NCI-H1436 treated with DMSO at 0.1 percent for 48 hours (cell line): ENCODE measurements around the gene ANTXR2.
"Not testable (repeated sequence)": the region's sequence is repeated elsewhere in the genome, so short reads cannot be mapped to it uniquely, and the experiment has no call there.

Source experiments
- DNase-seq: peaks from one replicate; lab custom pipeline; 2025; lab: John Stamatoyannopoulos, UW

Gene ANTXR2

DNA sequence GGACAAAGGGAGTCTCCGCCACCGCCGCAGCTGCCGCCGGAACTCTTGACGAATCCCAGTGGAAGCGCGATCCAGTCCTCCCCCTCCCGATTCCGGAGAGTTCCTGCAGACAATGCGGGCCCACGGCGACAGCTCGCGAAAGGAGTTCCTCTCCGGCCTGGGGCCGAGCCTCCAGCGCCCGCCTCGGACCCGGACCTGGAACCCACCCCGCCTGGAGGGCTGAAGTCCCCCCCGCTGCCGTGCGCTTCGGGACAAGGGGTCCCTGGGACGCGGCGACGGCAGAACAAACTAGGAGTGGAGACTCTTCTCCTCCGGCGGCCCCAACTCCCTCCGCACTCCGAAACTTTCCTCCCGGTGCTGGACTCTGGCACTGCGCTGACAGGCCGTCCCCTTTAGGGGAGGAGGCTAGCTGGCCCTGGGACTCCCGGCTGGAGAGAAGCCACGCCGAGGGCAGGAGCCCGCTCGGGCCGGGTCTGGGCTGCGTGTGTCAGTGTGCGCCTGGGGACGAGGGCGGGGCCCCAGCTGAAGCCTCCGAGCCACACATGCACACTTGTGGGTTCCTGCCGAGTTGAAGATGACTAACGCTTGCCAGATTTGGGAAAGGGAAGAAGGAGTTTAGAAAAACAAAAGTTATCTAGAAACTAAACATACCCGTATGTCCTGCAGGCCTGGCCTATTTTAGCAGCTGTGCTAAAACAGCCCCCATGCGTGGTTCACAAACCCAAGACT, at the start of gene ANTXR2:
Gene ANTXR2 (minus strand): TSS at position 486 of the 729 bp plus-strand sequence. CDS start 669 bp downstream, outside the sequence.
- no peak for DNase-seq

DNA sequence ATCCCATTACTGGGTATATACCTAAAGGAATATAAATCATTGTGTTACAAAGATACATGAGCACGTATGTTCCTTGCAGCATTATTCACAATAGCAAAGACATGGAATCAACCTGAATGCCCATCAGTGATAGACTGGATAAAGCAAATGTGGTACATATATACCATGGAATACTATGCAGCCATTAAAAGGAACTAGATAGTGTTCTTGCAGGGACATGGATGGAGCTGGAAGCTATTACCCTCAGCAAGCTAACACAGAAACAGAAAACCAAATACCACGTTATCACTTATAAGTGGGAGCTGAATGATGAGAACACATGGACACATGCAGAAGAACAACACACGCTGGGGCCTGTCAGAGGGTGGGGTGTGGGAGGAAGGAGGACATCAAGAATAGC, 48.8 kb upstream of the ANTXR2 start:
- not testable (repeated sequence) for DNase-seq

GRCh38 chr4:80119620-80120019, 46.6 kb upstream of the ANTXR2 start:
- DNase-seq = not testable (repeated sequence)

DNA sequence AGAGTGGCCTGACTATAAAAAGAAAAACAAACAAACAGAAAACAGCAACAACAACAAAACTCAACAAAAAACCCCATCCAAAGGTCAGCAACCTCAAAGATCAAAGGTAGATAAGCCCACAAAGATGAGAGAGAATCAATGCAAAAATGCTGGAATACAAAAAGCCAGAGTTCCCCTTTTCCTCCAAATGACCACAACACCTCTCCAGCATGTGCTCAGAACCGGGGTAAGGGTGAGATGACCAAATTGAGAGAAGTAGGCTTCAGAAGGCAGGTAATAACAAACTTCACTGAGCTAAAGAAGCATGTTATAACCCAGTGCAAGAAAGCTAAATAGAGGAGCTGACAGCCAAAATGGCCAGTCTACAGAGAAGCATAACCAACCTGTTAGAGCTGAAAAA, 43.5 kb upstream of the ANTXR2 start:
- no peak for DNase-seq

GRCh38 chr4:80115368-80116181, 42.5 kb upstream of the ANTXR2 start:
- DNase-seq = no peak

- DNase-seq = no peak
Measured at GRCh38 chr4:80114732-80115265, 41.8 kb upstream of the ANTXR2 start.

DNA sequence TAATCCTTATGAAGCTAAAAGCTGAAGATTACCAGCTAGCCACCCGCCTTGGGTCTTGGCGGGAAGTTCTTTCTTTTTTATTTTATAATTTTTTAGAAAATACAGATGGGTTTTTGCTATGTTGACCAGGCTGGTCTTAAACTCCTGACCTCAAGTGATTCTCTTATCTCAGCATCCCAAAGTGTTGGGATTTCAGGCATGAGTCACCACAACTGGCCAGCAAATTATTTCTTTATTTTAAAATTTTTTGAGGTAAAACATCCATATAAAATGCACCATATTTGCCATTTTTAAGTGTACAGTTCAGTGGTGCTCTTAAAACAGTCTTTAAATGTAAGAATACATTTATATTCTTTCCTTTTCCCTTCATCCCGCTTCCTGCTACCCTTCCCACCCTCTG, 40.6 kb upstream of the ANTXR2 start:
- no peak for DNase-seq

DNA sequence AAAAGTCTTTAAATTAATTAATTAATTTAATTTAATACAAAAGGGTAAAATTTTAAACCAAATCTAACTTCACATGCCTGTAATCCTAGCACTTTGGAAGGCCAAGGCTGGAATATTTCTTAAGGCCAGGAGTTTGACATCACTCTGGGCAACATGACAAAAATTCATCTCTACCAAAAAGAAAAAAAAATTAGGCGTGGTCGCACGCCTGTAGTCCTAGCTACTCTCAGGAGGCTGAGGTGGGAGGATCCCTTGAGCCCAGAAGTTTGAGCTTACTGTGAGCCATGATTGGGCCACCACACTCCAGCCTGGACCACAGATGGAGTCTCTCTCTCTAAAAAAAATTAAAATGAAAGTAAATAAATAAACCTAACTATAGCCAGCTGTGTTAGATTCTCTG, 39.2 kb upstream of the ANTXR2 start:
- DNase-seq = no peak

DNA sequence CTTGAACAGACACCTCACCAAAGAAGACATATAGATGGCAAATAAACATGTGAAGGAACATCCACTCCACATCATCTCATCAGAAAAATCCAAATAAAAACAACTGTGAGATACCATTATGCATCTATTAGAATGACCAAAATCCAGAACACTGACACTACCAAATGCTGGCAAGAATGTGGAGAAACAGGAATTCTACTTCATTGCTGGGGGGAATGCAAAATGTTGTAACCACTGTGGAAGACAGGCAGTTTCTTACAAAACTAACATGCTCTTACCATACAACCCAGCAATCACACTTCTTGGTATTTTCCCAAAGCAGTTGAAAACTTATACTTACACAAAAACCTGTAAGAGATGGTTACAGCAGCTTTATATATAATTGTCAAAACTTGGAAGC, 38.2 kb upstream of the ANTXR2 start:
- no peak for DNase-seq

- DNase-seq = no peak
Measured at GRCh38 chr4:80107374-80107773, 34.3 kb upstream of the ANTXR2 start.

DNA sequence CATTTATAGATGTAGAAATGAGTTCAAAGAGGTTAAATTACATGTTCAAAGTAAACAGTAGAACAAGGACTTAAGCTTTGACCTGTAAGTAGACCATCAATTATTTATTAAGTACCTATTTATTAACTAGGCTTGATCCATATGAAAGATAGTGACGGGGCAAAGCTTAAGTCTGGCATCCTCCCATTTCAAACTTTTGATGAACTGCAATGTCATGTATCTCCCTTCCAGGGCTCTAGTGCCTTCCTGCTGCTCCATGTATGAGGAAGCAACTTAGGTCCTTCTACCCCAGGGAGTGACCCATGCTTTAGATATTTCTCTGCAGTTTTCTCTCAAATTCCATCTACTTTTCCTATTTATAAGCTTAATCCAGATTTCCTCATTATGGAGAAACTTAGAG, 31.9 kb upstream of the ANTXR2 start:
- DNase-seq = no peak

DNA sequence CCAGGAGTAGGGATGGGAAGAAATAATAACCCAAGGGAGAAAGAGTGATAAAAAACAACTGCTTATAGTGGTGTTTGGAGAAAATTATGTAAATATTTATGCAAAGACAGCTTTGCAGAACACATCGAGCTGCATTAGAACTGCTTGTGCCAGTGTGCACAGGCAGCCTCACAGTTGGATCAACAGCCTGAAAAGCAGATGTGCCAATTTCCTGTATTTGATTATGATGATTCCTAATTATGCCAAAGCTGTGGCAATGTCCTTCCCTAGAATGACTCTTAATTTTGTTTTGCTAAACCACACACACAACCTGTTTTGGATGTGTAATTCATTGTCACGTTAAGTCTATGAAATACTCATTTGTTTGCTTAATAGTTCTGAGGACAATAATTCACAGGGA, 30.6 kb upstream of the ANTXR2 start:
- DNase-seq = no peak

- no peak for DNase-seq
Measured at GRCh38 chr4:80101792-80102116, 28.7 kb upstream of the ANTXR2 start.

- DNase-seq = no peak
Measured at GRCh38 chr4:80101071-80101791, 28.2 kb upstream of the ANTXR2 start.

DNA sequence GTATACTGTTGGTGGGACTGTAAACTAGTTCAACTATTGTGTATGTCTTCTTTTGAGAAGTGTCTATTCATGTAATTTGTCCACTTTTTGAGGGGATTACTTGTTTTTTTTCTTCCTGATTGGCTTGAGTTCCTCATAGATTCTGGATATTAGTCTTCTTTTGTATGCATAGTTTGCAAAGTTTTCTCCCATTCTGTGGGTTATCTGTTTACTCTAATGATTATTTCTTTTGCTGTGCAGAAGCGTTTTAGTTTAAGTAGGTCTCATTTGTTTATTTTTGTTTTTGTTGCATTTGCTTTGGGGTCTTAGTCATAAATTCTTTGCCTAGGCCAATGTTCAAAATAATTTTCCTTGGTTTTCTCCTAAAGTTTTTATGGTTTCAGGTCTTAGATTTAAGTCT, 26.6 kb upstream of the ANTXR2 start:
- no peak for DNase-seq

- DNase-seq = no peak
Measured at GRCh38 chr4:80098635-80099034, 25.6 kb upstream of the ANTXR2 start.

GRCh38 chr4:80097400-80098177, 24.6 kb upstream of the ANTXR2 start:
- no peak for DNase-seq

DNA sequence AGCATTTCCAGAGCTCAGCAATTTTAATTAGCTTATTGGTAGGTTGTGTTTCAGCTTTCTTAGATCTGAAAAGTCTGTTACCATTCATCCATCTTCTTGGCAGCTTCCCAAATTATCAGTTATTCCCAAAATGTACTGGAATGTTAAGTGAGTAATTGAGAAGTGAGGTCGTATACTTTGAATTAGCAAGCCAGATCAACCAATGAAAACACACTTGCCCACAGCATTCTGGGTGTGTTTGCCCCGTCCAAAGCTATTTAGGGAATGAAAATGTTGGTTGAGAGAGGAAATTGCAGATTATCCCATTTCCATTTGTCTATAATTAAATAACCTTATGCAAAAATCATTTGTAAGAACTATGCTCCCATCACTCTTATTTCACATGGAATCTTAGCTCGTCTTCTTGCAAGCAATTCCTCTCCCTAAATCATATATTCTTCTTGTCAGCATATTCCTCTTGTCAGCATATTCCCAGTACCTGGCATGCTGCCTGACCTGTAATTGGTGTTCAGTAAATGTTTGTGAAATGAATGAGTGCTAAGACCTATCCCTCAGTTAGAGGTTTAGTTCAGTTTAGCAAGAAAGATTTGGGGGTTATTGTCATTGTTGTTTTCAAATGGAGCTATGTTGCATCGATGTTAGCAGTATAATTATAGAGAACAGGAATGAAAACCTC, 23.3 kb upstream of the ANTXR2 start:
- no peak for DNase-seq

DNA sequence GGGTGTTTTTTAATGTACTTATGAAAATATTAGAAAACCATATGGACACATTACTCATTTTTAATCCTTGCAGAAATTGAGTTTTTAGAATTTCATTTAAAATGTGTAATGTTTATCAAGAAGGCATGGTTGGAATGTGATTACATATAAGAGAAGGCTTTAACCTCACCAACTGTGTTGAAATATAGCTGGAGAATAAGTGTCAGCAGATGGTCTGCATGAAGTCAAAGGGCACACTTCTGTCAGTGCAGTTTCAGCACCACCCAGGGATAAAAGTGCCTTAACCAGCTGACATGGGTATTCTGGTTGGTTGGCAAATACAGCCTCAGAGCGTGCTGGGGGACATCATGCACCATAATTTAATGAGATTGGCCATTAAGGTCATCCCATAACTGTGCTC, 21.2 kb upstream of the ANTXR2 start:
- no peak for DNase-seq

DNA sequence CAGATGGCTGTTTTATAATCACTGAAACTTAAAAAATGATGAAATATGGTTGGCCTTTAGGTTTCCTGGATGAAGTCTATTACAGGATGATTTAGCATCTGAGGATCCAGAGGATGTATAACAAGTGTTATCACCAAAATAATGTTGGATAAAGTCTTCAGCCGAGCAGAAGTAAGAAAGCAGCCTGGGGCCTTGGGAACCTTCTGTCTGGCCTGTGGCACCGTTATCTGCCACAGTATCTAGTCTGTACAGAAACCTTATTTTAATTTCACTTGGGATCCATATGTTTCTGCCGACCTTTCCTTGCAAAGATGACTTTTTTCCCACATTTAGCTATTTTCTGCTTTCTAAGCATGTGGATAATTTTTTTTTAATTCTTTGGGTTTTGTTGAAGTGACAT, 20.5 kb upstream of the ANTXR2 start:
- no peak for DNase-seq

GRCh38 chr4:80092847-80093246, 19.8 kb upstream of the ANTXR2 start:
- no peak for DNase-seq
